IMR-90 (cell line): ENCODE results near the gene PNO1. TPM values are rescaled to one million over a fixed set of nuclear protein-coding genes. Genes with fewer than 3 reads are reported as not detected.

Experiments used
- ATAC-seq: fragments of 200-7000 bp; cut with Tn5 transposase; 2 replicates; pipeline ENCODE4 v1.9.1; 2020; ENCODE audit warnings: low read depth, mild to moderate bottlenecking, moderate library complexity
- BruUV-seq: library from RNA; stranded (reverse); fragments of 400-500 nt; replicated peaks from 2 replicates; lab custom pipeline; 2021; lab: Mats Ljungman, UMichigan
- CTCF ChIA-PET: fragments of 300-600 bp; formaldehyde crosslinking; extraction: SDS; loops from one replicate; lab custom pipeline; 2021; ENCODE audit warnings: antibody characterized with exemption; lab: Yijun Ruan, JAX
- POLR2A ChIA-PET: fragments of 300-600 bp; sonication (Branson Sonifier 250); formaldehyde crosslinking; loops from one replicate; lab custom pipeline; 2022; ENCODE audit warnings: antibody characterized with exemption; ENCODE audit not compliant: unreplicated experiment; lab: Charles Lee
- DNase-seq: peaks from one replicate; pipeline ENCODE4 v3.0.0; 2013
- H2AFZ ChIP-seq: replicated peaks from 2 replicates; pipeline ENCODE3; 2013; ENCODE audit warnings: low read length, mild to moderate bottlenecking; ENCODE audit not compliant: poor library complexity
- H2AK5ac ChIP-seq: 2 replicates; pipeline ENCODE4 v1.6.1; 2013; ENCODE audit warnings: low read depth, low read length, inconsistent platforms
- H2AK9ac ChIP-seq: replicated peaks from 2 replicates; pipeline ENCODE3; 2013; ENCODE audit warnings: mild to moderate bottlenecking, low read depth, low read length, moderate library complexity; ENCODE audit not compliant: poor library complexity
- H2BK120ac ChIP-seq: 2 replicates; pipeline ENCODE4 v1.6.1; 2013; ENCODE audit warnings: low read depth, low read length, inconsistent platforms
- H2BK15ac ChIP-seq: 3 replicates; pipeline ENCODE4 v1.6.1; 2013; ENCODE audit warnings: low read depth, low read length, inconsistent platforms
- H2BK20ac ChIP-seq: 2 replicates; pipeline ENCODE4 v1.6.1; 2013; ENCODE audit warnings: low read depth, mild to moderate bottlenecking, inconsistent platforms, low read length, moderate library complexity
- H2BK5ac ChIP-seq: 2 replicates; pipeline ENCODE4 v1.6.1; 2013; ENCODE audit warnings: mild to moderate bottlenecking, low read depth, low read length, inconsistent platforms; ENCODE audit not compliant: poor library complexity, severe bottlenecking
- H3K14ac ChIP-seq: replicated peaks from 2 replicates; pipeline ENCODE4 v1.6.1; 2013; ENCODE audit warnings: low read depth, low read length, inconsistent platforms
- H3K18ac ChIP-seq: 2 replicates; pipeline ENCODE4 v1.6.1; 2013; ENCODE audit warnings: low read depth, low read length, control low read depth
- H3K23ac ChIP-seq: 2 replicates; pipeline ENCODE4 v1.6.1; 2013; ENCODE audit warnings: low read depth, low read length, inconsistent platforms
- H3K27ac ChIP-seq: 2 replicates; pipeline ENCODE4 v1.5.1; 2013; ENCODE audit warnings: mild to moderate bottlenecking, control low read depth, low read length; ENCODE audit not compliant: insufficient read depth
- H3K27me3 ChIP-seq: 2 replicates; pipeline ENCODE4 v1.6.1; 2013; ENCODE audit warnings: low read length; ENCODE audit not compliant: control insufficient read depth, insufficient read depth
- H3K36me3 ChIP-seq: 2 replicates; pipeline ENCODE4 v1.6.1; 2013; ENCODE audit warnings: low read length, mixed read lengths; ENCODE audit not compliant: control insufficient read depth, insufficient read depth
- H3K4ac ChIP-seq: 2 replicates; pipeline ENCODE4 v1.6.1; 2013; ENCODE audit warnings: low read depth, low read length, inconsistent platforms
- H3K4me1 ChIP-seq: 2 replicates; pipeline ENCODE4 v1.6.1; 2013; ENCODE audit warnings: low read length, mixed read lengths; ENCODE audit not compliant: control insufficient read depth, insufficient read depth
- H3K4me2 ChIP-seq: 2 replicates; pipeline ENCODE4 v1.6.1; 2013; ENCODE audit warnings: low read depth, mild to moderate bottlenecking, control low read depth, low read length, moderate library complexity
- H3K4me3 ChIP-seq: 2 replicates; pipeline ENCODE4 v1.5.1; 2013; ENCODE audit warnings: low read depth, mild to moderate bottlenecking, control low read depth, low read length, moderate library complexity; ENCODE audit not compliant: insufficient read depth
- H3K56ac ChIP-seq: 2 replicates; pipeline ENCODE4 v1.6.1; 2013; ENCODE audit warnings: low read length, inconsistent platforms; ENCODE audit not compliant: insufficient read depth; ENCODE audit errors: extremely low read depth
- H3K79me1 ChIP-seq, 2 experiments: 2 replicates each; pipeline ENCODE4 v1.6.1; 2013; ENCODE audit warnings: low read length in 2 of 2, inconsistent platforms in 1 of 2, low read depth in 1 of 2
- H3K9ac ChIP-seq: 2 replicates; pipeline ENCODE4 v1.6.1; 2013; ENCODE audit warnings: low read depth, low read length, control low read depth
- H3K9me1 ChIP-seq: 2 replicates; pipeline ENCODE4 v1.6.1; 2013; ENCODE audit warnings: low read length, inconsistent platforms; ENCODE audit not compliant: insufficient read depth
- H3K9me3 ChIP-seq: 2 replicates; pipeline ENCODE4 v1.6.1; 2013; ENCODE audit warnings: low read length; ENCODE audit not compliant: control insufficient read depth, insufficient read depth
- H4K20me1 ChIP-seq: 2 replicates; pipeline ENCODE4 v1.6.1; 2013; ENCODE audit warnings: low read length, inconsistent platforms; ENCODE audit not compliant: insufficient read depth
- H4K5ac ChIP-seq: 2 replicates; pipeline ENCODE4 v1.6.1; 2013; ENCODE audit warnings: mild to moderate bottlenecking, low read depth, low read length, control low read depth
- H4K8ac ChIP-seq, 2 experiments: 2 replicates each; pipeline ENCODE4 v1.6.1; 2013; ENCODE audit warnings: low read depth in 2 of 2, low read length in 2 of 2, control low read depth in 1 of 2, inconsistent platforms in 1 of 2
- H4K91ac ChIP-seq: 2 replicates; pipeline ENCODE4 v1.6.1; 2013; ENCODE audit warnings: low read depth, low read length, inconsistent platforms; ENCODE audit not compliant: insufficient read depth
- MAFK ChIP-seq: IDR thresholded peaks from 2 replicates; pipeline ENCODE4 v1.6.1; 2012; ENCODE audit warnings: low read depth, low read length, improper control_type of control experiment
- RCOR1 ChIP-seq: IDR thresholded peaks from 2 replicates; pipeline ENCODE4 v1.6.1; 2012; ENCODE audit warnings: mild to moderate bottlenecking, low read length, improper control_type of control experiment; ENCODE audit not compliant: insufficient replicate concordance
- RFX5 ChIP-seq: IDR thresholded peaks from 2 replicates; pipeline ENCODE4 v1.8.0; 2012; ENCODE audit warnings: low read depth, mild to moderate bottlenecking, low read length, moderate library complexity
- WGBS, 2 experiments: methylation state at CpG; one replicate each; pipeline versions ENCODE4 v1.1.5 to v1.1.7; 2013; ENCODE audit warnings: missing lambda C conversion rate in 2 of 2; ENCODE audit not compliant: insufficient read length in 1 of 2; ENCODE audit errors: extremely low coverage in 2 of 2; 5-methylcytosine and 5-hydroxymethylcytosine counted together
- dilution Hi-C: fragments of 300-500 bp; cut with HindIII; formaldehyde crosslinking; loops from one replicate; pipeline ENCODE4 v1.14.3; 2018; ENCODE audit warnings: low sequenced_read_pairs; ENCODE audit not compliant: unreplicated experiment
- in situ Hi-C: fragments of 300-500 bp; cut with MboI; formaldehyde crosslinking; loops from 3 replicates; pipeline ENCODE4 v1.14.3; 2019; ENCODE audit warnings: low sequenced_read_pairs, inconsistent platforms, mixed read lengths
- intact Hi-C: fragments of 100-400 bp; cut with micrococcal nuclease; formaldehyde crosslinking; loops from 2 replicates; pipeline ENCODE4 v1.10.0; 2022
- polyA plus RNA-seq, 3 experiments: library from polyadenylated mRNA; depleted of rRNA; stranded (reverse); fragments of >200 nt; gene quantifications; 2 replicates each; pipeline ENCODE4 v1.2.3, GENCODE V29; 2012; ENCODE audit warnings: low replicate concordance in 1 of 3
- total RNA-seq: library from RNA; depleted of rRNA; stranded (reverse); fragments of >200 nt; gene quantifications from 2 replicates; pipeline ENCODE4 v1.2.3, GENCODE V29; 2012
- TF ChIP-seq, protein P1 (sequence below): fragments of 150-350 bp; IDR thresholded peaks from 2 replicates; pipeline ENCODE4 v1.6.1; 2016; ENCODE audit warnings: low read depth, mild to moderate bottlenecking, low read length, moderate library complexity, borderline replicate concordance
- TF ChIP-seq, protein P2 (sequence below): fragments of 150-350 bp; IDR thresholded peaks from 2 replicates; pipeline ENCODE4 v1.6.1; 2017; ENCODE audit warnings: mild to moderate bottlenecking, antibody characterized with exemption, low read length, low read depth

Gene PNO1
- total and polyA plus RNA-seq, 2 of the 4 experiments (the other 2 are of a cell fraction) = 12.8 to 14.7 TPM

DNA sequence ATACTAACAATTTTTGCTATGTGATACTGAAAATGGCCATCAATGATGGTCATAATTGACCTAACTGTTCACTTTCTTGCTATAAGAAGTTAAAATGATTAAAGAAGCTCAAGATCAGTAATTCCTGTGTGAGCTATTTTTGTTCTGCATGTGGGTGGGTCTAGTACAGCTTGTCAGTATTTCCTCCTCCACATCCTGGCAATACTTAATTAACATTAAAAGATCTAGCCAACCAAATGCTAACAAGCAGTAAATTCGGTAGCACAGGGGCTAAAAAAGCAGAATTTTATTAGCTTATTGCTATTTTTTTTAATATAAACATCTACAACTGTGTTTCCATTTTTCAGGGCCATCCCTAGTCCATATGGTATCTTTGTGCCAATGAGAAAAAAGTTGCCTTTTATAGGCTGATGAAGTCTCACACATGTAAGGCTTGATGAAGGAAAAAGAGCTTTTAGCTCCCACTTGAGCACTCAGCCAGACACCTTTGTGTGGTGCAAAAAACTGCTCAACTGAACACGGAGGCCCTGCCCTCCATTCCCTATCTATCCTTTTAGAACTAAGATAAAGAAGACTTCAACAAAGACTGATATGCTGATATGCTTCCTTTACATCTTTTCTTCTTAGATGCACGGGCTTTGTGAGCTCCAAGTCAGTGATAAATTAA is 4.9 kb upstream of the PNO1 start:
- Histone ChIP-seq H2AFZ (no peak overlapping the region), H2BK120ac (no peak overlapping the region), H3K9me3 (no peaks in the 10 kb centered on the region), H3K4me3 (no peak overlapping the region), H3K14ac (no peak overlapping the region), H4K20me1 (no peaks in the 10 kb centered on the region), H2BK5ac (no peak overlapping the region), H3K79me1 (peaks cover 5 to 50% of the 10 kb centered on the region in 2 experiments), H2BK20ac (no peak overlapping the region), H4K5ac (no peak overlapping the region), H4K91ac (no peak overlapping the region), H2AK5ac (no peak overlapping the region), H3K23ac (no peak overlapping the region), H3K9ac (no peak overlapping the region), H3K4me2 (no peak overlapping the region), H3K9me1 (peaks cover 3% of the 10 kb centered on the region; the same call in 1 of the 2 replicates), H3K18ac (no peak overlapping the region), H2AK9ac (no peak overlapping the region), H3K4me1 (no peaks in the 10 kb centered on the region), H3K27me3 (no peaks in the 10 kb centered on the region), H3K36me3 (no peaks in the 10 kb centered on the region), H3K56ac (no peak overlapping the region), H3K4ac (no peak overlapping the region), H4K8ac (no peak overlapping the region), H3K27ac (no peak overlapping the region), H2BK15ac (no peak overlapping the region)
- no TSS peak for BruUV-seq
- POLR2A ChIA-PET = interaction anchor here (0.6 kb wide), 1 partner anchor 23 kb away, joined by 7 read pairs; no protein-coding TSS in a partner anchor
- DNase-seq (no peak), ATAC-seq (no peak)
- dilution Hi-C loops = no loop called here
- TF ChIP-seq RCOR1 = no peak
- TF ChIP-seq MAFK = no peak
- TF ChIP-seq, protein P1, sequence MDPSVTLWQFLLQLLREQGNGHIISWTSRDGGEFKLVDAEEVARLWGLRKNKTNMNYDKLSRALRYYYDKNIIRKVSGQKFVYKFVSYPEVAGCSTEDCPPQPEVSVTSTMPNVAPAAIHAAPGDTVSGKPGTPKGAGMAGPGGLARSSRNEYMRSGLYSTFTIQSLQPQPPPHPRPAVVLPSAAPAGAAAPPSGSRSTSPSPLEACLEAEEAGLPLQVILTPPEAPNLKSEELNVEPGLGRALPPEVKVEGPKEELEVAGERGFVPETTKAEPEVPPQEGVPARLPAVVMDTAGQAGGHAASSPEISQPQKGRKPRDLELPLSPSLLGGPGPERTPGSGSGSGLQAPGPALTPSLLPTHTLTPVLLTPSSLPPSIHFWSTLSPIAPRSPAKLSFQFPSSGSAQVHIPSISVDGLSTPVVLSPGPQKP = no peak
- TF ChIP-seq, protein P2, sequence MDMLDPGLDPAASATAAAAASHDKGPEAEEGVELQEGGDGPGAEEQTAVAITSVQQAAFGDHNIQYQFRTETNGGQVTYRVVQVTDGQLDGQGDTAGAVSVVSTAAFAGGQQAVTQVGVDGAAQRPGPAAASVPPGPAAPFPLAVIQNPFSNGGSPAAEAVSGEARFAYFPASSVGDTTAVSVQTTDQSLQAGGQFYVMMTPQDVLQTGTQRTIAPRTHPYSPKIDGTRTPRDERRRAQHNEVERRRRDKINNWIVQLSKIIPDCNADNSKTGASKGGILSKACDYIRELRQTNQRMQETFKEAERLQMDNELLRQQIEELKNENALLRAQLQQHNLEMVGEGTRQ = no peak
- no peak for TF ChIP-seq RFX5
- intact Hi-C loops = no loop called here
- in situ Hi-C loops = no loop called here
- WGBS, 2 experiments = no CpG with 5 or more reads among the region's 3 CpGs
- CTCF ChIA-PET = interaction anchor here (0.7 to 1.1 kb wide), 2 partner anchors 23 to 84 kb away, joined by 3 to 6 read pairs; no protein-coding TSS in a partner anchor
